Breast epithelium (tissue), 4 donors: Measurements from ENCODE around the gene SNX5. TPM values are rescaled to one million over a fixed set of nuclear protein-coding genes. Genes with fewer than 3 reads are reported as not detected.

Experiments used
- DNase-seq, 2 donors: peaks; one replicate each; pipeline ENCODE4 v3.0.0-alpha.2; 2019; ENCODE audit warnings: low spot score in 2 of 2
- H3K27ac ChIP-seq, 2 donors: fragments of 200-600 bp; sonication (generic) in 1 of 2; one replicate each; pipeline ENCODE4 v1.5.1; 2016 to 2019; ENCODE audit warnings: mild to moderate bottlenecking in 1 of 2
- H3K27me3 ChIP-seq, 2 donors: fragments of 200-600 bp; sonication (generic) in 1 of 2; one replicate each; pipeline versions ENCODE4 v1.5.1 to v1.6.0; 2017 to 2019; ENCODE audit warnings: control low read depth in 1 of 2, mild to moderate bottlenecking in 1 of 2
- H3K36me3 ChIP-seq: fragments of 200-600 bp; one replicate; pipeline ENCODE4 v1.5.1; 2019
- H3K4me1 ChIP-seq, 2 donors: fragments of 200-600 bp; sonication (generic); one replicate each; pipeline ENCODE4 v1.5.1; 2016 to 2019; ENCODE audit warnings: control low read depth in 1 of 2
- H3K4me3 ChIP-seq, 3 donors: fragments of 200-600 bp; sonication (generic); 1 replicate in 2 of 3; 2 replicates in 1 of 3; pipeline ENCODE4 v1.5.1; 2016 to 2019; ENCODE audit warnings: mild to moderate bottlenecking in 3 of 3, moderate library complexity in 2 of 3
- H3K9me3 ChIP-seq, 2 donors: fragments of 200-600 bp; sonication (generic) in 1 of 2; one replicate each; pipeline ENCODE4 v1.5.1; 2016 to 2019; ENCODE audit warnings: control low read depth in 1 of 2
- POLR2A ChIP-seq: fragments of 450-650 bp; IDR thresholded peaks from one replicate; pipeline ENCODE4 v1.6.1; 2016; ENCODE audit warnings: antibody characterized with exemption, mild to moderate bottlenecking, moderate library complexity
- POLR2AphosphoS5 ChIP-seq, 3 donors: sonication (generic); formaldehyde crosslinking; IDR thresholded peaks; one replicate each; pipeline ENCODE4 v1.6.1; 2017; ENCODE audit warnings: antibody characterized with exemption in 3 of 3
- intact Hi-C: fragments of 100-400 bp; cut with DNase I; formaldehyde crosslinking; loops from one replicate; pipeline ENCODE4 v1.15.1; 2023; ENCODE audit warnings: low total_unique reads
- total RNA-seq, 3 donors: library from RNA; depleted of rRNA; stranded (reverse); fragments of >200 nt; gene quantifications; one replicate each; pipeline ENCODE4 v1.1.0, GENCODE V29; 2016
- TF ChIP-seq, protein P1 (sequence below), 3 donors: fragments of 450-650 bp; IDR thresholded peaks; one replicate each; pipeline ENCODE4 v1.5.1; 2016 to 2017; ENCODE audit warnings: antibody characterized with exemption in 3 of 3, mild to moderate bottlenecking in 3 of 3, moderate library complexity in 3 of 3

The SNX5 gene
- total RNA-seq, 3 donors from 2014 or later = 96.7 to 127 (median 122) TPM

DNA sequence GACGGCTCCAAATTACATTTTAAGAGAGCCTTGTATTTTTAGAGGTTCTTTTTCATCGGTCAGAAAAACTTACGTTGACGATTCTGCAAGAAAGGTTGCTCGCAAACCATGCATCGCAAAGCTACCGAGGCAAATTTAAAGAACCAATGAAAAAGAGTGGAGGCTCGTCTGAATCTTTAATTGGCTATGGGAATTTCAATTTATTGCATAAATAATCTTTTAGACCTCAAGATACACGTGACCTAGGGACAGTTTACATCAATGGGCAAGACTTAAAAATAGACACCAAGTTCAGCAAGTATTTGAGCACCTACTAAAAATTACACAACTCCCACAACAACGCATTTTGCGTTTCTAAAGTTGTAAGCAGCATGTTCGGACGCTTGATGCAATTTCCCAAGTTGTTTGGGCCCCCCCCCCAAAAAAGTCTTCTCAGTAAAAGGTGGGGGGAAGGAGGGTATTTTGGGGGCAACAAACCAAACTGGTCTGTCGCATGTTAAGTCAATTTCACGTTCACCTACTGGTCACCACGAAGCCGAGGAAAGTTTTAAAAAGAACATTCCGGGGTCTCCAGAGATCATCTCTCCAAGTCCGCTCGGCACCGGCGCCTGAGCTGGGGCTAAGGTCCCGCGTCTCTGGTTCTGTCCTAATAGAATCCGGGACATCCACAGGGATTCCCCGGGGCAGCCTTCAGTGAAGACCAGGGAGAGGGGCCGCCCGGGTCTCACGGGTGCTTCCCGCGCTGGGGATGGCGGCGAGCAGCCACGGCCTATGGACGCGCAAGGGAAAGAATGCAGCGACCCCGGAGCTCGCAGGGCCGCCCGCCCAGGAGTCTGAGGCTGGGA, 851 bp downstream of the SNX5 start:
- peak overlapping the region; percentile 96 to 97 for H3K27ac ChIP-seq
- intact Hi-C loops = no loop called here
- DNase-seq = peak in 1 of 2 donors; percentile 55
- H3K36me3 ChIP-seq = no peaks in the 10 kb centered on the region
- H3K4me3 ChIP-seq = peak overlapping the region; percentile 85 to 91 (median 91)
- H3K4me1 ChIP-seq = peaks cover 0 to 11% of the 10 kb centered on the region in 2 donors
- no peak for TF ChIP-seq POLR2AphosphoS5 (IDR thresholded peaks at IDR 0.05)
- no peak for TF ChIP-seq POLR2A
- TF ChIP-seq, protein P1, sequence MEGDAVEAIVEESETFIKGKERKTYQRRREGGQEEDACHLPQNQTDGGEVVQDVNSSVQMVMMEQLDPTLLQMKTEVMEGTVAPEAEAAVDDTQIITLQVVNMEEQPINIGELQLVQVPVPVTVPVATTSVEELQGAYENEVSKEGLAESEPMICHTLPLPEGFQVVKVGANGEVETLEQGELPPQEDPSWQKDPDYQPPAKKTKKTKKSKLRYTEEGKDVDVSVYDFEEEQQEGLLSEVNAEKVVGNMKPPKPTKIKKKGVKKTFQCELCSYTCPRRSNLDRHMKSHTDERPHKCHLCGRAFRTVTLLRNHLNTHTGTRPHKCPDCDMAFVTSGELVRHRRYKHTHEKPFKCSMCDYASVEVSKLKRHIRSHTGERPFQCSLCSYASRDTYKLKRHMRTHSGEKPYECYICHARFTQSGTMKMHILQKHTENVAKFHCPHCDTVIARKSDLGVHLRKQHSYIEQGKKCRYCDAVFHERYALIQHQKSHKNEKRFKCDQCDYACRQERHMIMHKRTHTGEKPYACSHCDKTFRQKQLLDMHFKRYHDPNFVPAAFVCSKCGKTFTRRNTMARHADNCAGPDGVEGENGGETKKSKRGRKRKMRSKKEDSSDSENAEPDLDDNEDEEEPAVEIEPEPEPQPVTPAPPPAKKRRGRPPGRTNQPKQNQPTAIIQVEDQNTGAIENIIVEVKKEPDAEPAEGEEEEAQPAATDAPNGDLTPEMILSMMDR (IDR thresholded peaks at IDR 0.05) = no peak
- no peaks in the 10 kb centered on the region for H3K9me3 ChIP-seq
- H3K27me3 ChIP-seq = no peaks in the 10 kb centered on the region

- TF ChIP-seq, protein P1 (IDR thresholded peaks at IDR 0.05) = peak; percentile 17 to 42 (median 25)
- TF ChIP-seq POLR2AphosphoS5 (IDR thresholded peaks at IDR 0.05) = no peak
Measured at GRCh38 chr20:17966432-17967310, 1.9 kb downstream of the SNX5 start.

GRCh38 chr20:17965042-17965697, 3.4 kb downstream of the SNX5 start:
- intact Hi-C loops = no loop called here
- Histone ChIP-seq H3K4me1 (peaks cover 0 to 3% of the 10 kb centered on the region in 2 donors), H3K27ac (peak overlapping the region; percentile 22 to 33), H3K4me3 (peak overlapping the region in 1 of 3 donors; percentile 91), H3K9me3 (no peaks in the 10 kb centered on the region), H3K27me3 (no peaks in the 10 kb centered on the region), H3K36me3 (no peaks in the 10 kb centered on the region)
- DNase-seq = no peak
- TF ChIP-seq POLR2A = no peak
- TF ChIP-seq, protein P1 (IDR thresholded peaks at IDR 0.05) = no peak
- TF ChIP-seq POLR2AphosphoS5 (IDR thresholded peaks at IDR 0.05) = no peak

More at GRCh38 chr20:17966432-17967310, 1.9 kb downstream of the SNX5 start:
- peak overlapping the region; percentile 85 to 91 (median 91) for H3K4me3 ChIP-seq
- intact Hi-C loops = no loop called here
- no peaks in the 10 kb centered on the region for H3K9me3 ChIP-seq
- no peaks in the 10 kb centered on the region for H3K27me3 ChIP-seq
- no peak for DNase-seq
- H3K36me3 ChIP-seq = no peaks in the 10 kb centered on the region
- H3K4me1 ChIP-seq = peaks cover 0 to 11% of the 10 kb centered on the region in 2 donors
- H3K27ac ChIP-seq = peak overlapping the region; percentile 66 to 97

GRCh38 chr20:17964632-17965031, 4.0 kb downstream of the SNX5 start:
- H3K27ac ChIP-seq = peak overlapping the region in 1 of 2 donors; percentile 33
- peaks cover 0 to 3% of the 10 kb centered on the region in 2 donors for H3K4me1 ChIP-seq
- no peaks in the 10 kb centered on the region for H3K36me3 ChIP-seq
- intact Hi-C loops = no loop called here
- H3K27me3 ChIP-seq = no peaks in the 10 kb centered on the region
- H3K9me3 ChIP-seq = no peaks in the 10 kb centered on the region
- TF ChIP-seq, protein P1 (IDR thresholded peaks at IDR 0.05) = no peak
- TF ChIP-seq POLR2A (no peak), POLR2AphosphoS5 (IDR thresholded peaks at IDR 0.05) (no peak)
- H3K4me3 ChIP-seq = peak overlapping the region in 1 of 3 donors; percentile 91
- no peak for DNase-seq
